A673 (cell line): Measurements from ENCODE around the gene SCUBE3. TPM values are rescaled to one million over a fixed set of nuclear protein-coding genes. Genes with fewer than 3 reads are reported as not detected.

ENCODE experiments used
- BruUV-seq: library from RNA; stranded (reverse); fragments of 400-500 nt; replicated peaks from 2 replicates; lab custom pipeline; 2021; lab: Mats Ljungman, UMichigan
- CTCF ChIA-PET: fragments of 300-600 bp; sonication (Branson Sonifier 250); formaldehyde crosslinking; loops from one replicate; lab custom pipeline; 2022; ENCODE audit warnings: antibody characterized with exemption; lab: Charles Lee
- POLR2A ChIA-PET: fragments of 300-600 bp; sonication (Branson Sonifier 250); formaldehyde crosslinking; loops from one replicate; lab custom pipeline; 2022; ENCODE audit warnings: antibody characterized with exemption; ENCODE audit not compliant: low non-redundant PET; lab: Charles Lee
- DNase-seq: peaks from one replicate; pipeline ENCODE4 v3.0.0-alpha.2; 2015; ENCODE audit warnings: low spot score
- H3K27ac ChIP-seq: fragments of 200-600 bp; sonication (generic); 2 replicates; pipeline ENCODE4 v1.5.1; 2016; ENCODE audit warnings: mixed run types, low read depth, mild to moderate bottlenecking, mixed read lengths, antibody characterized with exemption, low read length; ENCODE audit not compliant: poor library complexity, severe bottlenecking
- H3K27me3 ChIP-seq: fragments of 200-600 bp; sonication (generic); replicated peaks from 2 replicates; pipeline ENCODE4 v1.6.1; 2017; ENCODE audit warnings: mixed run types, low read depth, mild to moderate bottlenecking, mixed read lengths, antibody characterized with exemption, low read length; ENCODE audit not compliant: insufficient read depth, poor library complexity
- H3K36me3 ChIP-seq: fragments of 200-600 bp; sonication (generic); 2 replicates; pipeline ENCODE4 v1.6.1; 2016; ENCODE audit warnings: mixed run types, mild to moderate bottlenecking, mixed read lengths, antibody characterized with exemption, low read length; ENCODE audit not compliant: insufficient read depth, poor library complexity, severe bottlenecking
- H3K4me1 ChIP-seq: fragments of 200-600 bp; sonication (generic); 2 replicates; pipeline ENCODE4 v1.6.1; 2017; ENCODE audit warnings: mixed run types, mild to moderate bottlenecking, mixed read lengths, antibody characterized with exemption, low read length; ENCODE audit not compliant: insufficient read depth, poor library complexity, severe bottlenecking
- H3K4me3 ChIP-seq: fragments of 200-600 bp; sonication (generic); 2 replicates; pipeline ENCODE4 v1.5.1; 2016; ENCODE audit warnings: low read depth, mixed run types, mild to moderate bottlenecking, mixed read lengths, low read length; ENCODE audit not compliant: poor library complexity, severe bottlenecking
- H3K9me3 ChIP-seq: fragments of 200-600 bp; sonication (generic); 2 replicates; pipeline ENCODE4 v1.6.1; 2016; ENCODE audit warnings: mixed run types, low read depth, mild to moderate bottlenecking, mixed read lengths, antibody characterized with exemption, low read length; ENCODE audit not compliant: poor library complexity, severe bottlenecking
- CTCF ChIP-seq: fragments of 300-800, 200-600 bp; sonication (generic); conservative IDR thresholded peaks from 2 replicates; pipeline ENCODE4 v1.5.1; 2017; ENCODE audit warnings: low read depth, mild to moderate bottlenecking, antibody characterized with exemption, low read length, moderate library complexity, mixed read lengths
- EZH2 ChIP-seq: fragments of 200-600 bp; sonication (generic); IDR thresholded peaks from 2 replicates; pipeline ENCODE4 v1.6.1; 2017; ENCODE audit warnings: borderline replicate concordance, low read depth, mild to moderate bottlenecking, mixed read lengths, antibody characterized with exemption, low read length; ENCODE audit not compliant: poor library complexity, severe bottlenecking
- intact Hi-C: fragments of 100-400 bp; cut with micrococcal nuclease; formaldehyde crosslinking; loops from one replicate; pipeline ENCODE4 v1.10.0; 2022; ENCODE audit not compliant: unreplicated experiment
- total RNA-seq: library from RNA; stranded (reverse); gene quantifications from 2 replicates; pipeline ENCODE4 v1.2.3, GENCODE V29; 2021

SCUBE3 gene
- total RNA-seq, 1 experiment from 2014 or later: 0.04 TPM

GRCh38 chr6:35238843-35239289, 25.1 kb downstream of the SCUBE3 start:
- POLR2A ChIA-PET: interaction anchor here (0.5 to 0.6 kb wide), 2 partner anchors 1518 to 1700 kb away, joined by 3 to 4 read pairs; no protein-coding TSS in a partner anchor
- Histone ChIP-seq H3K27ac (no peak overlapping the region), H3K36me3 (no peaks in the 10 kb centered on the region), H3K4me1 (no peaks in the 10 kb centered on the region), H3K27me3 (no peaks in the 10 kb centered on the region), H3K9me3 (no peaks in the 10 kb centered on the region), H3K4me3 (no peak overlapping the region)
- DNase-seq: no peak
- BruUV-seq: no TSS peak
- no peak for TF ChIP-seq EZH2
- no peak for TF ChIP-seq CTCF
- CTCF ChIA-PET: no interaction called here
- intact Hi-C loops: no loop called here

- POLR2A ChIA-PET: no interaction called here
- Histone ChIP-seq H3K9me3 (no peaks in the 10 kb centered on the region), H3K4me3 (no peak overlapping the region), H3K27me3 (no peaks in the 10 kb centered on the region), H3K27ac (no peak overlapping the region), H3K36me3 (no peaks in the 10 kb centered on the region), H3K4me1 (no peaks in the 10 kb centered on the region)
- TF ChIP-seq CTCF: no peak
- no peak for TF ChIP-seq EZH2
- DNase-seq: no peak
- CTCF ChIA-PET: no interaction called here
- intact Hi-C loops: no loop called here
- no TSS peak for BruUV-seq
These were observed 25.8 kb downstream of the SCUBE3 start for GRCh38 chr6:35239581-35239980.

- BruUV-seq: no TSS peak
- H3K4me1 ChIP-seq: no peaks in the 10 kb centered on the region
- H3K36me3 ChIP-seq: no peaks in the 10 kb centered on the region
- DNase-seq: peak; percentile 64
- intact Hi-C loops: loop anchor here (5.0 kb wide), 1 partner anchor 94 kb away; no protein-coding TSS in a partner anchor
- CTCF ChIA-PET: interaction anchor here (0.5 to 1.4 kb wide), 4 partner anchors 36 to 664 kb away, joined by 3 to 5 read pairs (median 4); no protein-coding TSS in a partner anchor
- H3K9me3 ChIP-seq: no peaks in the 10 kb centered on the region
- no peak overlapping the region for H3K27ac ChIP-seq
- no peaks in the 10 kb centered on the region for H3K27me3 ChIP-seq
- peak; percentile 98 for TF ChIP-seq CTCF
- TF ChIP-seq EZH2: no peak
- POLR2A ChIA-PET: no interaction called here
- H3K4me3 ChIP-seq: no peak overlapping the region
These were observed 27.4 kb downstream of the SCUBE3 start for GRCh38 chr6:35240838-35241801.
